ENCODE results near the gene TSR1. TPM values are rescaled to one million over a fixed set of nuclear protein-coding genes. Genes with fewer than 3 reads are reported as not detected.

Gene TSR1
- total RNA-seq = 40.1 TPM

DNA sequence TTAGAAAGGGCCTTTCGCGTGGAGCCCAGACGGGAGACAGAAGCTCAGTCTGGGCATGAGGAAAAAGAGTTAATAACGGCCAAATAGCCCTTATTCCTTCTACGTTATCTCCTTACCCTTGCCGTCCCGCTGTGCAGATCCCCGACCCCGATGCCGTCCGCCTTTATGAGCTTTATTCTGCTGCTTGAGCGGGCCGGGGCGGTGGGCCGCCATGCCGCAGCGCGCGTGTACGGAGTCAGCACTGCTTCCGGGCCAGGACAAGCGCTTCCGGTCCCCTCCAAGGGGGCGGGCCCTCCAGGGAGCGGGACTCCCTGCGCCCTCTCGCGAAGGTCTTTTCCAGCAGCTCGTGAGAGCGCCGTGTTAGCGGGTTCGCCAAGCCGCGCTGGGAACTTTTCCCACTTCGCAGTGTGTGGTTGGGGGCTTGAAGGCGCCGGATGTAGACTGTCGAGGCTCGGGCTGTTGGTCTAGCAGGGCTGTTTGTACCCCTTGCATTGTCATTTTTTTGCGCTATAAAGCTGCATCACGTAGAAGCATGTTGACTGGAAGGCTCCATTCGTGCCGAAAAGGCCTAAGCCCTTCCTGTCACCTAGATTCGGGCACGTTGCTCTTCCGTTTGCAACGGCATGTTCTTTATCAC lies at the start of gene TSR1:
Gene TSR1, minus strand, starts transcription at position 243 of the 637 bp plus-strand sequence. Its CDS starts 30 bp downstream, at position 213.

DNA sequence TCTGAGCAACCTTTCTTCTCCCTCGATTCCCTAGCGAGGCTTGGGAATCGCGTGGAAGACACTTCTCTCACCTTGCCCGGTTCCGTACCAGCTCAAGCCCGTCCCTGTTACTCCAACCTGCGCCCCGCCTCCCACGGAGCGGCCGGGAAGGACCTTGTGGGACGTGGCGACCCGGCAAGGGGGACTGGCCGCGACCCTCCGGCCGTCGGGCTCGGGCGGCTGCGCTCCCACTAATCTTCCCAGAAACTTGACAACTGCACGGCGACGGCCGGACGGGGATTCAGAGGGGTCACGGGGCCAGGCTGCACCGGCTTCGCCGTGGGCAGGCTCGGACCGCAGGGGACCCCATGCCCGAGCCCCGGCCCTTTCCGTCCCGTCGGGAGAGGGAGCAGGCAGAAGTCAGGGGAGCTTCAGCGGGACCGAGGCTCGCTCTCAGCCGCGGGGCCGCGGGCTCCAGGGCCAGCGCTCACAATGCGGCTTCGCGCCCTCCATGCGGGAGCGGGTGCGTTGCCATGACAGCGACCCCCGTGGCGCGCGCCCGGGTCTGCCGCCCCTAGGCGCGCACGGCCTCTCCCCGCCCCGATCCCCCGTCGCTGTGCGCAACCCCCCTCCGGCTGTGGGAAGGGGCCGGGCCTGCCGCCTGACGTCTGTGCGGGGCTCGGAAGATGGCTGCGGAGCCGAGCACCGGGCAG lies 741 bp upstream of the TSR1 start, which contains the start of gene SGSM2:
Gene SGSM2, plus strand, starts transcription at position 650 of the 692 bp plus-strand sequence. CDS start 188 bp downstream, outside the sequence.

DNA sequence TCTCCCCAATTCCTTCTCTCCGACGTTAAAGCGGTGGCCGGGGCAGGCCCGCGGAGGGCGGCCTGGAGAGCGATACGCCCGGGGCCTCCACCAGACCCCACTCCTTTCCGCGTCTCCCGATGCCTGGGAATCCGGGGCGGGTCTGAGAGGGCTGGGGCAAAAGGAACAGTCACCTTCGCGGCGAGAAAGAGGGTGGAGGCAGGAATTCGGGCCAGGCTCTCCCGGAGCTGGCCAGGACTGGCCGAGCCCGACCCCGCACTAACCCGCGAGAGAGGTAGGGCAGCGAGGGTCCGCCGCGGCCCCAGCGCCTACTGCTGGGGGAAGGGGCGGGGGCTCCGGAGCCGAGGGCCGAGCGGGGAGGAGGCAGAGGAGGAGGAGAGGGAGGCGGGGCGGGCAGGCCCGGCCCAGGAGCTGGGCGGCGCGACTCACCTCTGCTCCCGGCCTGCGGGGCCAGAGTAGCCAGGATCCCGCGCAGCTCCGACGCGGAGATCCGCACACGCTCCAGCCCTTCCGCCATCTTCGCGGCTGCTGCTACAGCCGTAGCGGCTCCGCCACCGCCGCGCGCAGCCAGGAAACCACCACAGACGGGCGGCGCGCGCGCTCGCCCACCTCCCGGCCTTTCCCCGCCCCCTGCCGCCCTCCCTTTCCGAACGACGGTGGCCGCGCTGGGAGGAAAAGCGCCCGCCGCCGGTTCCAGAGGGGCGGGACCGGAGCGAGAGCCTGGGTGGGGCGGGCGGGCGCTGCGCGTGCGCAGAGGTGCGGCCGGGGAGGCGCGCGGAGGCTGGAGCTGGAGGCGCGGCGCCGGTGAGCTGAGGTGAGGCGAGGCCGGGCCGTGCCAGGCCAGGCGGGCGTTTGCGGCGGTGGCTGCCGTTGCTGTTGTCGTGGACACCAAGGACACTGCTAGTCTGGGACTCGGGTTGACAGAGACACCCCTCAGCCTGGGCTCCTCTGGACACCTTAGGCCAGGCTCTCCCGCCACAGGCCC lies 32.8 kb downstream of the TSR1 start, which contains the start of the genes SMG6 and SRR:
Gene SMG6, minus strand, starts transcription at position 582 of the 985 bp plus-strand sequence. Its CDS starts 65 bp downstream, at position 517.
Gene SRR, plus strand, starts transcription at position 747 of the 985 bp plus-strand sequence. CDS start 11,611 bp downstream, outside the sequence.

Small RNAs within 50 kb of the gene (small RNA-seq; reads per million reads assigned to genes)
- gene AC006435.3 (ENCODE audit: low replicate concordance) (not detected), gene SNORD91A (ENCODE audit: low replicate concordance) (848 reads per million, percentile 99 among the genes with 10 or more reads in this experiment), gene SNORD91B (ENCODE audit: low replicate concordance) (135 reads per million, percentile 98 among the genes with 10 or more reads in this experiment)

Other genes starting within 250 kb of the TSR1 start
- 50.9 TPM for gene SMG6, start 32.7 kb downstream of the TSR1 start, total RNA-seq
- 18.6 TPM for gene SRR, start 32.5 kb downstream of the TSR1 start, total RNA-seq
- 72.5 TPM for gene SGSM2, start 1.0 kb upstream of the TSR1 start, total RNA-seq
- 10.2 TPM for gene MNT, start 64.6 kb upstream of the TSR1 start, total RNA-seq
- gene METTL16, start 175.4 kb upstream of the TSR1 start, total RNA-seq = 28.3 TPM

All from metanephros (tissue), 2 donors.